Nephron (organoid): ENCODE results near the gene TECTA.

ENCODE experiments used
- H3K27ac Mint-ChIP-seq, 3 experiments: 2 replicates each; pipeline ENCODE4 v1.8.0; 2020; ENCODE audit warnings: mixed read lengths in 3 of 3, mild to moderate bottlenecking in 2 of 3, moderate library complexity in 1 of 3
- H3K27me3 Mint-ChIP-seq: 2 replicates; pipeline ENCODE4 v1.8.0; 2021; ENCODE audit warnings: low read depth, mild to moderate bottlenecking, moderate library complexity, mixed read lengths
- H3K36me3 Mint-ChIP-seq: 2 replicates; pipeline ENCODE4 v1.8.0; 2020; ENCODE audit warnings: low read depth, mixed read lengths
- H3K4me1 Mint-ChIP-seq: 2 replicates; pipeline ENCODE4 v1.8.0; 2020; ENCODE audit warnings: mixed read lengths
- H3K4me3 Mint-ChIP-seq, 3 experiments: 2 replicates each; pipeline ENCODE4 v1.8.0; 2020; ENCODE audit warnings: mild to moderate bottlenecking in 3 of 3, mixed read lengths in 3 of 3, moderate library complexity in 2 of 3
- H3K9me3 Mint-ChIP-seq: 2 replicates; pipeline ENCODE4 v1.8.0; 2020; ENCODE audit warnings: mixed read lengths
- TF ChIP-seq, protein P1 (sequence below), 3 experiments: fragments of 200-600 bp; sonication (generic); IDR thresholded peaks; one replicate each; pipeline ENCODE4 v1.5.0; 2021; ENCODE audit warnings: antibody characterized with exemption in 3 of 3; ENCODE audit not compliant: unreplicated experiment in 3 of 3

Gene TECTA

DNA sequence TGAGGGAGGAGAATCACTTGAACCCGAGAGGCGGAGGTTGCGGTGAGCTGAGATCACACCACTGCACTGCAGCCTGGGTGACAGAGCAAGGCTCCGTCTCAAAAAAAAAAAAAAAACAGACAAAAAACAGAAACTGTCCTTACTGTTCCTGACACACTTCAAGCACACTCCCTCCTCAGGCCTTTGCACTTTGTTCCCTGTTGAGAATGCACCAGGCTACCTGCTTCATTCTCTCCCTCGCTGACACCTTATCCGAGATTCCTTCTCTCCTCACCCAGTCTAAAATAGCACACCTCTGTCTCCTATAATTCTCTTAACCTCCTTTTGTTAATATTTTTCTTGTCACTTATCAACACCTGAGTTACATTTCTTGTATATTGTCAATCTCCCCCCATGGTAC lies 32.3 kb upstream of the TECTA start:
- Mint-ChIP-seq H3K4me1 (peaks cover 30% of the 10 kb centered on the region), H3K9me3 (peaks cover 3% of the 10 kb centered on the region), H3K36me3 (peaks cover 74% of the 10 kb centered on the region), H3K27ac (no peak overlapping the region), H3K27me3 (no peaks in the 10 kb centered on the region), H3K4me3 (no peak overlapping the region)
- TF ChIP-seq, protein P1, sequence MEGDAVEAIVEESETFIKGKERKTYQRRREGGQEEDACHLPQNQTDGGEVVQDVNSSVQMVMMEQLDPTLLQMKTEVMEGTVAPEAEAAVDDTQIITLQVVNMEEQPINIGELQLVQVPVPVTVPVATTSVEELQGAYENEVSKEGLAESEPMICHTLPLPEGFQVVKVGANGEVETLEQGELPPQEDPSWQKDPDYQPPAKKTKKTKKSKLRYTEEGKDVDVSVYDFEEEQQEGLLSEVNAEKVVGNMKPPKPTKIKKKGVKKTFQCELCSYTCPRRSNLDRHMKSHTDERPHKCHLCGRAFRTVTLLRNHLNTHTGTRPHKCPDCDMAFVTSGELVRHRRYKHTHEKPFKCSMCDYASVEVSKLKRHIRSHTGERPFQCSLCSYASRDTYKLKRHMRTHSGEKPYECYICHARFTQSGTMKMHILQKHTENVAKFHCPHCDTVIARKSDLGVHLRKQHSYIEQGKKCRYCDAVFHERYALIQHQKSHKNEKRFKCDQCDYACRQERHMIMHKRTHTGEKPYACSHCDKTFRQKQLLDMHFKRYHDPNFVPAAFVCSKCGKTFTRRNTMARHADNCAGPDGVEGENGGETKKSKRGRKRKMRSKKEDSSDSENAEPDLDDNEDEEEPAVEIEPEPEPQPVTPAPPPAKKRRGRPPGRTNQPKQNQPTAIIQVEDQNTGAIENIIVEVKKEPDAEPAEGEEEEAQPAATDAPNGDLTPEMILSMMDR (IDR thresholded peaks at IDR 0.05; ENCODE audit: unreplicated experiment in 3 of 3): no peak

DNA sequence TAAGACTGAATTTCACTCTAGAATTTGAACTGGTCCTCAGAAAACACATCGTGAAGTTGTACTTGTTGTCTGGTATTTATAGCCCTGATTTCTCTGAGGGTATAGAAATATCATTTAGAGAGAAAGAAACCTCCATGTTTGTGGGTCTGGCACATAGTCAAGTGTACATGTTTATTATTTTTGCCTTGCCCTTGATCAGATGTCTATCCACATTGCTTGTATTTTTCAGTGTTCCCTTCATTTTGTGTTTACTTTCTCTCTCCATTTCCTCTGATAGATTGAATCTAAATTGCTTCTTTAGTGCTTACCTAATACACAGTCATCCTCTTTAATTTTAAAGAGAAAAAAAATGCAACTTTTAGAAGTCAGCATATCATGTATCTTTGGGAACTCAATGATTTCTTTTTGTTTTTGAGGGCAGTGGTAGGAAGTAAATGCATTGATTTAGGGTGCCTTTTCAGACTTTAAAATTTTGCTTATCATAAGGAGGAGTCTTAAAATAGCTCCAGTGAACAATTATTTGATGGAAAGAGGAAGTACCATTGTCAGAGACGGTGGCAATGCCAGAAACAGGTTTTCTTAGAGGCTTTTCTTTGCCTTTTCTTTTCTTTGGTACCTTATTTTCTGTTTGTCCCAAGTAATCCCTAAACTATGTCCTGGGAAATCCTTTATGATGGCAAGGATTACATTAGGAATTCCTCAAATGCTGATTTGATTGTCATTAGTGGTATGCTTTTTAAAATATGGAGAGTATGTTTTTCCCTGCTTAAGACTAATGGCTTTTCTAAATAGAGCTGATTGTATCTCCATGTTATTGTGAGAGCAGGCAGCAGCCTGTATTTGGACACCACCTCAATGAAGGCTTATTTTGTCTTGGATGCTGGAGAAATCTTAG lies 29.8 kb upstream of the TECTA start:
- peaks cover 30% of the 10 kb centered on the region for H3K4me1 Mint-ChIP-seq
- no peak overlapping the region for H3K4me3 Mint-ChIP-seq
- TF ChIP-seq, protein P1 (IDR thresholded peaks at IDR 0.05; ENCODE audit: unreplicated experiment in 3 of 3): no peak
- peak overlapping the region; percentile 34 to 84 (median 68) for H3K27ac Mint-ChIP-seq
- peaks cover 3% of the 10 kb centered on the region for H3K9me3 Mint-ChIP-seq
- H3K36me3 Mint-ChIP-seq: peaks cover 74% of the 10 kb centered on the region
- H3K27me3 Mint-ChIP-seq: no peaks in the 10 kb centered on the region

DNA sequence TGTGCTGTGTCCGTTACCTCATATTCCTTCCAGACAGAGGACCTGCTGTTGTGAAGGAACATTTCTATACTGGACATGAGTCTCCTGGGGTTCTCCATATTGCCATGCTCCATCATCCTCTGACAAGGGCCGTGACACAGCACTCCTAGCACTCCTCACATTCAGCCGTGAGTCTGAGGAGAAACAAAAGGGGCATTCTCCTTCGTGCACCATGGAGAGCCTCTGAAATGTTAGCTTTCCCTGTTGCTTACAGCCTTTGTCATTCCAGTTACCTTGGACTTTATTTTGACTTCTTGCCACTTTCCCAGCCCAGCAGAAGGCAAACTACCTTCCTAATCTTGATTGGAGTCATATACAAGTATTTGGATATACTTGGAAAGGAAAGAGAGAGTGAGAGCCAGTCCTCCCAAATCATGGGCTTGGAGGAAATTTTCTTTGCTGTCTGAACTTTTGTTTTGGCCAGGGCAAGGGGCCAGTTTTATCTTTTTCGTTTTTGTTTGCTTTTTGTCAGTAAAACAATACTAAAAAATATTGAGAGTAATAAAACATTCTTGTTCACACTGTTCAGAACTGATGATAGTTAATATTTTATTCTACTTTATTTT lies 29.1 kb upstream of the TECTA start:
- Mint-ChIP-seq H3K27me3 (no peaks in the 10 kb centered on the region), H3K4me1 (peaks cover 30% of the 10 kb centered on the region), H3K4me3 (peak overlapping the region in 1 of 3 experiments; percentile 18), H3K27ac (peak overlapping the region; percentile 34 to 84 (median 68)), H3K9me3 (peaks cover 3% of the 10 kb centered on the region), H3K36me3 (peaks cover 70% of the 10 kb centered on the region)
- TF ChIP-seq, protein P1 (IDR thresholded peaks at IDR 0.05; ENCODE audit: unreplicated experiment in 3 of 3): no peak

DNA sequence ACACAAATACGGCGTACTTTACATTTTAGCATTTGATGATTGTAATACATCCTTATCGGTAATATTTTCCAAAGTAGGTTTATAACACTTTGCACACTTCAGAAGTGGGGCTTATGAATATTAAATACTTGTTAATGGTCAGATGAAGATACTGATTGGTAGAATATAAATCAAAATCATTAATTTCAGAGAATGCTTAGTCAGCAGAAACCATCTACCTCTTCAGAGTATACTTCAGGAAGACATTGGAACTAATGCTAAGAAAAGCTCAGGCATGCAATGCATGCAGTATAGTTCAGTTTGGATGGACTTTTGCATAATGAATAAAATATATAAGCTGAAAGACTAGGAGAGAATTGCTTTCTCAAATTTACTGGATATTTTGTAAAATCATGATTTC lies 19.7 kb upstream of the TECTA start:
- peaks cover 23% of the 10 kb centered on the region for H3K36me3 Mint-ChIP-seq
- TF ChIP-seq, protein P1 (IDR thresholded peaks at IDR 0.05; ENCODE audit: unreplicated experiment in 3 of 3): no peak
- no peak overlapping the region for H3K27ac Mint-ChIP-seq
- H3K27me3 Mint-ChIP-seq: no peaks in the 10 kb centered on the region
- no peak overlapping the region for H3K4me3 Mint-ChIP-seq
- H3K4me1 Mint-ChIP-seq: no peaks in the 10 kb centered on the region
- no peaks in the 10 kb centered on the region for H3K9me3 Mint-ChIP-seq

DNA sequence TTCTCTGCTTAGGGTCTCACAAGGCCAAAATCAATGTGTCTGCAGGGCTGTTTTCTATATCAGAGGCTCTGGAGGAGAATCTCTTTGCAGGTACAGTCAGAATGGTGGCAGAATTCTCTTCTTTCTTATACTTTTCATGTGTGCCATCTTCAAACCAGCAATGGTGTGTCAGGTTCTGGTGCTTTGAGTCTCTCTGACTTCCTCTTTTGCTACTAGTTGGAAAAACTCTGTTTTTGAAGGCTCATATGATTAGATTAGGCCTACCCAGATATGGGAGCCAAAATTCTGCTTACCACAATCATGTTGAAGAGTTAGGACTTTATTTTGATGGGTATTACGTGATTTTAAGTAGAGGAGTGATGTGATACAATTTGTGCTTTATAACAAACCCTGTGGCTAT lies 18.8 kb upstream of the TECTA start:
- no peak overlapping the region for H3K4me3 Mint-ChIP-seq
- H3K4me1 Mint-ChIP-seq: no peaks in the 10 kb centered on the region
- H3K9me3 Mint-ChIP-seq: no peaks in the 10 kb centered on the region

More for the DNA sequence above, 18.8 kb upstream of the TECTA start:
- TF ChIP-seq, protein P1 (IDR thresholded peaks at IDR 0.05; ENCODE audit: unreplicated experiment in 3 of 3): no peak
- H3K27ac Mint-ChIP-seq: no peak overlapping the region
- H3K36me3 Mint-ChIP-seq: peaks cover 32% of the 10 kb centered on the region
- H3K27me3 Mint-ChIP-seq: no peaks in the 10 kb centered on the region
